ENCODE data around the gene SHC3. TPM values are rescaled to one million over a fixed set of nuclear protein-coding genes. Genes with fewer than 3 reads are reported as not detected.

Gene SHC3
- total RNA-seq, 1 experiment from 2014 or later, result 0.27 TPM

DNA sequence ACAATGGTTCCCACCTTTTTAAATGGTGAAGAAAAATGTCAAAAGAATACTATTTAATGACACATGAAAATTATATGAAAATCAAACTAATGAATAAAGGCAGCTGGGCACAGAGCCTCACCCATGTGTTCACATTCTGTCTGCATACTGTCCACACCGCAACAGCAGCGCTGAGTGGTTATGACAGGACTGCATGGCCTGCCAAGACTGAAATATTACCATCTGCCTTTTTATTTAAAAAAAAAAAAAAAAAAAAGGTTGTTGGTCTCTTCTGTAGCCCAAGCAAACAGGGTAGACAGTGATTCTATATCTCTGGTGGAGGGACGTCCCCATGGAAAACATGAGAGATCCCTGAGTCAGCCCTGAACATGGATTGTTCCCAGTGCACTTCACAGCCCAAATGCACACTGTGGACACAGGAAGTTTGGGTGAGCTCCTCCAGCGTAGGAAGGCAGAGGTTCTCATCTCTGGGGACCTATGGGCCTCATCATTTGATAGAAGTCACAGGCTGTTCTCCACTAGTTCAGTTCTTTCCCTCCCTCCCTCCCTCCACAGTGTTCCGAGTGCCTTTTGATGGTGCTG, 44.9 kb upstream of the SHC3 start:
- no TSS peak for BruUV-seq (replicated peaks)
- no peaks in the 10 kb centered on the region for H3K27me3 ChIP-seq (ENCODE audit: insufficient read depth, low read length)
- H3K36me3 ChIP-seq (ENCODE audit: control insufficient read depth in 1 of 2, insufficient read depth in 2 of 2, low read length in 2 of 2), result no peaks in the 10 kb centered on the region
- H3K79me2 ChIP-seq (ENCODE audit: insufficient read depth, low read length), result no peaks in the 10 kb centered on the region
- no peak overlapping the region for H3K27ac ChIP-seq (ENCODE audit: low read depth, low read length)
- H3K9me2 ChIP-seq (ENCODE audit: insufficient read depth), result no peaks in the 10 kb centered on the region
- no peak for TF ChIP-seq SIN3A (IDR thresholded peaks at IDR 0.05; ENCODE audit: low read depth)
- no peak for TF ChIP-seq CBX3 (IDR thresholded peaks at IDR 0.05; ENCODE audit: low read depth)
- TF ChIP-seq ZNF274 (IDR thresholded peaks at IDR 0.05; ENCODE audit: low read depth, low read length), result no peak
- TF ChIP-seq, protein P1, sequence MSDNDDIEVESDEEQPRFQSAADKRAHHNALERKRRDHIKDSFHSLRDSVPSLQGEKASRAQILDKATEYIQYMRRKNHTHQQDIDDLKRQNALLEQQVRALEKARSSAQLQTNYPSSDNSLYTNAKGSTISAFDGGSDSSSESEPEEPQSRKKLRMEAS (IDR thresholded peaks at IDR 0.05), result no peak
- no peak for TF ChIP-seq SRF (IDR thresholded peaks at IDR 0.05; ENCODE audit: low read depth)
- TF ChIP-seq FOSL1 (IDR thresholded peaks at IDR 0.05; ENCODE audit: low read depth), result no peak
- no peak for TF ChIP-seq CEBPB (IDR thresholded peaks at IDR 0.05; ENCODE audit: low read depth)
- TF ChIP-seq YY1 (IDR thresholded peaks at IDR 0.05; ENCODE audit: extremely low read depth, insufficient replicate concordance, low read depth, low read length), result no peak
- TF ChIP-seq RAD21 (IDR thresholded peaks at IDR 0.05; ENCODE audit: low read depth), result no peak
- TF ChIP-seq EGR1 (IDR thresholded peaks at IDR 0.05; ENCODE audit: low read depth), result no peak
- H3K9me3 ChIP-seq (ENCODE audit: control insufficient read depth in 1 of 2, insufficient read depth in 1 of 2, low read depth in 1 of 2, low read length in 2 of 2), result no peaks in the 10 kb centered on the region
- CTCF ChIA-PET, result no interaction called here
- intact Hi-C loops (cut with micrococcal nuclease), result no loop called here
- POLR2A ChIA-PET, result no interaction called here
- H2AFZ ChIP-seq (ENCODE audit: low read depth, low read length, poor library complexity, severe bottlenecking), result no peak overlapping the region
- no peaks in the 10 kb centered on the region for H4K20me1 ChIP-seq (ENCODE audit: insufficient read depth)
- H3K9ac ChIP-seq (ENCODE audit: low read length), result no peak overlapping the region
- ATAC-seq (no peak), DNase-seq (ENCODE audit: low read depth, low spot score) (no peak)
- H3K4me2 ChIP-seq (ENCODE audit: low read length), result no peak overlapping the region
- no peaks in the 10 kb centered on the region for H3K4me1 ChIP-seq (ENCODE audit: control insufficient read depth in 1 of 2, insufficient read depth in 2 of 2, low read length in 2 of 2)
- H3K4me3 ChIP-seq (replicated peaks in 1 of 2; ENCODE audit: low read depth in 1 of 2, low read length in 2 of 2), result no peak overlapping the region
- RAD21 ChIA-PET (ENCODE audit: low non-redundant PET in 1 of 2, low total read pairs in 2 of 2, uncharacterized antibody in 2 of 2, unreplicated experiment in 2 of 2), result no interaction called here

- RAD21 ChIA-PET (ENCODE audit: low non-redundant PET in 1 of 2, low total read pairs in 2 of 2, uncharacterized antibody in 2 of 2, unreplicated experiment in 2 of 2), result no interaction called here
- no peak for ATAC-seq
- H3K27ac ChIP-seq (ENCODE audit: low read depth, low read length), result no peak overlapping the region
- no peak overlapping the region for H3K9ac ChIP-seq (ENCODE audit: low read length)
- H2AFZ ChIP-seq (ENCODE audit: low read depth, low read length, poor library complexity, severe bottlenecking), result no peak overlapping the region
- no TSS peak for BruUV-seq (replicated peaks)
- H4K20me1 ChIP-seq (ENCODE audit: insufficient read depth), result no peaks in the 10 kb centered on the region
- TF ChIP-seq SIN3A (IDR thresholded peaks at IDR 0.05; ENCODE audit: low read depth) (no peak), SRF (IDR thresholded peaks at IDR 0.05; ENCODE audit: low read depth) (no peak), EZH2 (IDR thresholded peaks at IDR 0.05) (no peak), EZH2phosphoT487 (IDR thresholded peaks at IDR 0.05; ENCODE audit: borderline replicate concordance) (no peak), POLR2AphosphoS5 (IDR thresholded peaks at IDR 0.05; ENCODE audit: low read depth, low read length) (no peak), ZFX (IDR thresholded peaks at IDR 0.05) (no peak), POLR2A (IDR thresholded peaks at IDR 0.05; ENCODE audit: borderline replicate concordance, extremely low read depth, insufficient read depth, insufficient read length) (no peak), EGR1 (IDR thresholded peaks at IDR 0.05; ENCODE audit: low read depth) (no peak)
- POLR2A ChIA-PET, result no interaction called here
- H3K9me3 ChIP-seq (ENCODE audit: control insufficient read depth in 1 of 2, insufficient read depth in 1 of 2, low read depth in 1 of 2, low read length in 2 of 2), result no peaks in the 10 kb centered on the region
- 0 out of 2 replicates have a peak, but pooled peaks cover 5% of the 10 kb centered on the region for H3K27me3 ChIP-seq (ENCODE audit: insufficient read depth, low read length)
- DNase-seq (ENCODE audit: low read depth, low spot score), result no peak
- CTCF ChIA-PET, result no interaction called here
- H3K4me2 ChIP-seq (ENCODE audit: low read length), result no peak overlapping the region
- H3K9me2 ChIP-seq (ENCODE audit: insufficient read depth), result no peaks in the 10 kb centered on the region
- no peaks in the 10 kb centered on the region for H3K79me2 ChIP-seq (ENCODE audit: insufficient read depth, low read length)
- no peaks in the 10 kb centered on the region for H3K4me1 ChIP-seq (ENCODE audit: control insufficient read depth in 1 of 2, insufficient read depth in 2 of 2, low read length in 2 of 2)
- intact Hi-C loops (cut with micrococcal nuclease), result no loop called here
- H3K4me3 ChIP-seq (replicated peaks in 1 of 2; ENCODE audit: low read depth in 1 of 2, low read length in 2 of 2), result no peak overlapping the region
- H3K36me3 ChIP-seq (ENCODE audit: control insufficient read depth in 1 of 2, insufficient read depth in 2 of 2, low read length in 2 of 2), result no peaks in the 10 kb centered on the region
Measured at GRCh38 chr9:89219637-89220036, 41.0 kb upstream of the SHC3 start.

Measured in HCT116 (cell line).